ENCODE results near the gene COASY.

Gene COASY

GRCh38 chr17:42590886-42591285, 28.9 kb downstream of the COASY start:
- Mint-ChIP-seq H3K36me3 (ENCODE audit: low read depth) (peaks cover 47% of the 10 kb centered on the region), H3K9me3 (no peaks in the 10 kb centered on the region), H3K27ac (no peak overlapping the region), H3K27me3 (ENCODE audit: low read depth, poor library complexity) (no peaks in the 10 kb centered on the region), H3K4me1 (no peaks in the 10 kb centered on the region), H3K4me3 (no peak overlapping the region)
- no peak for DNase-seq
- no peak for TF ChIP-seq CTCF (IDR thresholded peaks at IDR 0.05)

GRCh38 chr17:42591411-42591810, 29.5 kb downstream of the COASY start:
- peaks cover 50% of the 10 kb centered on the region for H3K36me3 Mint-ChIP-seq (ENCODE audit: low read depth)
- no peak for TF ChIP-seq CTCF (IDR thresholded peaks at IDR 0.05)
- no peaks in the 10 kb centered on the region for H3K4me1 Mint-ChIP-seq
- no peak for DNase-seq
- H3K9me3 Mint-ChIP-seq = no peaks in the 10 kb centered on the region
- H3K4me3 Mint-ChIP-seq = no peak overlapping the region
- H3K27ac Mint-ChIP-seq = no peak overlapping the region
- no peaks in the 10 kb centered on the region for H3K27me3 Mint-ChIP-seq (ENCODE audit: low read depth, poor library complexity)

GRCh38 chr17:42596386-42596785, 34.4 kb downstream of the COASY start:
- DNase-seq = no peak
- Mint-ChIP-seq H3K4me1 (peaks cover 5% of the 10 kb centered on the region), H3K27ac (no peak overlapping the region), H3K27me3 (ENCODE audit: low read depth, poor library complexity) (no peaks in the 10 kb centered on the region), H3K4me3 (no peak overlapping the region), H3K36me3 (ENCODE audit: low read depth) (peaks cover 26% of the 10 kb centered on the region), H3K9me3 (no peaks in the 10 kb centered on the region)
- no peak for TF ChIP-seq CTCF (IDR thresholded peaks at IDR 0.05)

- DNase-seq = no peak
- H3K36me3 Mint-ChIP-seq (ENCODE audit: low read depth) = peaks cover 24% of the 10 kb centered on the region
- H3K9me3 Mint-ChIP-seq = no peaks in the 10 kb centered on the region
- H3K27ac Mint-ChIP-seq = peak overlapping the region; percentile 91
- TF ChIP-seq CTCF (IDR thresholded peaks at IDR 0.05) = no peak
- H3K4me1 Mint-ChIP-seq = peaks cover 10% of the 10 kb centered on the region
- H3K4me3 Mint-ChIP-seq = no peak overlapping the region
- no peaks in the 10 kb centered on the region for H3K27me3 Mint-ChIP-seq (ENCODE audit: low read depth, poor library complexity)
Observed at GRCh38 chr17:42598905-42599304, 37.0 kb downstream of the COASY start.

GRCh38 chr17:42603318-42603717, 41.4 kb downstream of the COASY start:
- H3K9me3 Mint-ChIP-seq = no peaks in the 10 kb centered on the region
- DNase-seq = no peak
- peaks cover 26% of the 10 kb centered on the region for H3K36me3 Mint-ChIP-seq (ENCODE audit: low read depth)
- H3K27me3 Mint-ChIP-seq (ENCODE audit: low read depth, poor library complexity) = no peaks in the 10 kb centered on the region
- TF ChIP-seq CTCF (IDR thresholded peaks at IDR 0.05) = no peak
- no peak overlapping the region for H3K27ac Mint-ChIP-seq
- H3K4me1 Mint-ChIP-seq = peaks cover 45% of the 10 kb centered on the region
- no peak overlapping the region for H3K4me3 Mint-ChIP-seq

- peaks cover 2% of the 10 kb centered on the region for H3K27me3 Mint-ChIP-seq (ENCODE audit: low read depth, poor library complexity)
- no peaks in the 10 kb centered on the region for H3K9me3 Mint-ChIP-seq
- DNase-seq = no peak
- H3K27ac Mint-ChIP-seq = no peak overlapping the region
- H3K4me1 Mint-ChIP-seq = peaks cover 54% of the 10 kb centered on the region
- peak overlapping the region; percentile 99 for H3K4me3 Mint-ChIP-seq
- no peak for TF ChIP-seq CTCF (IDR thresholded peaks at IDR 0.05)
- peaks cover 27% of the 10 kb centered on the region for H3K36me3 Mint-ChIP-seq (ENCODE audit: low read depth)
Observed at GRCh38 chr17:42607769-42608168, 45.8 kb downstream of the COASY start.

Measured in nephron progenitor cell (in vitro differentiated cells).